GM12878 (cell line): Measurements from ENCODE around the gene PDIA3. TPM values are rescaled to one million over a fixed set of nuclear protein-coding genes. Genes with fewer than 3 reads are reported as not detected.
"Not testable (repeated sequence)": the region's sequence is repeated elsewhere in the genome, so short reads cannot be mapped to it uniquely, and the experiment has no call there.

ENCODE experiments used
- ATAC-seq: fragments of 200-7000 bp; cut with Tn5 transposase; 3 replicates; pipeline ENCODE4 v1.9.1; 2020; ENCODE audit warnings: mild to moderate bottlenecking, moderate library complexity
- BruUV-seq: library from RNA; stranded (reverse); fragments of 400-500 nt; replicated peaks from 2 replicates; lab custom pipeline; 2021; lab: Mats Ljungman, UMichigan
- CTCF ChIA-PET: fragments of 300-600 bp; sonication (Branson Sonifier 250); formaldehyde crosslinking; extraction: SDS; loops from one replicate; lab custom pipeline; 2021; ENCODE audit warnings: inconsistent platforms; lab: Yijun Ruan, JAX
- POLR2A ChIA-PET: fragments of 350-600 bp; formaldehyde crosslinking; extraction: SDS; loops from one replicate; lab custom pipeline; 2021; ENCODE audit warnings: inconsistent platforms; lab: Charles Lee
- RAD21 ChIA-PET: fragments of 300-600 bp; sonication (Branson Sonifier 250); formaldehyde crosslinking; loops from one replicate; lab custom pipeline; 2023; ENCODE audit warnings: antibody characterized with exemption; ENCODE audit not compliant: unreplicated experiment; lab: Charles Lee
- SMC1A ChIA-PET: fragments of 300-600 bp; sonication (Branson Sonifier 250); formaldehyde crosslinking; loops from one replicate; lab custom pipeline; 2023; ENCODE audit not compliant: unreplicated experiment, uncharacterized antibody; lab: Charles Lee
- DNase-seq: peaks from one replicate; pipeline ENCODE4 v3.0.0-alpha.2; 2011; ENCODE audit warnings: low read depth, low spot score
- FAIRE-seq: peaks from 3 replicates; lab custom pipeline; 2011; peaks lifted over from hg19 to GRCh38; lab: Jason Lieb, UNC
- H2AFZ ChIP-seq: 2 replicates; pipeline ENCODE4 v1.6.0; 2011; ENCODE audit warnings: low read depth, low read length, control low read depth; ENCODE audit not compliant: control insufficient read depth
- H3K27ac ChIP-seq: 2 replicates; pipeline ENCODE4 v1.5.1; 2011; ENCODE audit warnings: control low read depth; ENCODE audit not compliant: control insufficient read depth, insufficient read depth
- H3K27me3 ChIP-seq, 2 experiments: replicated peaks in 1 of 2; 2 replicates each; pipeline versions ENCODE4 v1.6.0 to v1.6.1; 2011; ENCODE audit warnings: low read length in 1 of 2; ENCODE audit not compliant: control insufficient read depth in 2 of 2, insufficient read depth in 2 of 2
- H3K36me3 ChIP-seq, 2 experiments: 2 replicates each; pipeline ENCODE4 v1.5.1; 2011; ENCODE audit warnings: low read length in 1 of 2; ENCODE audit not compliant: control insufficient read depth in 2 of 2, insufficient read depth in 2 of 2
- H3K4me1 ChIP-seq: 2 replicates; pipeline ENCODE4 v1.6.1; 2011; ENCODE audit warnings: mild to moderate bottlenecking, low read length, moderate library complexity, mixed read lengths; ENCODE audit not compliant: control insufficient read depth, insufficient read depth
- H3K4me2 ChIP-seq: 2 replicates; pipeline ENCODE4 v1.6.0; 2011; ENCODE audit warnings: control low read depth; ENCODE audit not compliant: control insufficient read depth, insufficient read depth
- H3K4me3 ChIP-seq: fragments of 200-600 bp; sonication (generic); 2 replicates; pipeline ENCODE4 v1.5.1; 2016
- H3K79me2 ChIP-seq: 2 replicates; pipeline ENCODE4 v1.6.0; 2011; ENCODE audit warnings: low read length; ENCODE audit not compliant: control insufficient read depth, insufficient read depth
- H3K9ac ChIP-seq: 2 replicates; pipeline ENCODE4 v1.8.0; 2011; ENCODE audit warnings: low read length, control low read depth, mixed read lengths; ENCODE audit not compliant: control insufficient read depth, insufficient read depth
- H3K9me3 ChIP-seq: replicated peaks from 3 replicates; pipeline ENCODE4 v1.5.1; 2011; ENCODE audit warnings: mild to moderate bottlenecking, low read length; ENCODE audit not compliant: control insufficient read depth, insufficient read depth
- H4K20me1 ChIP-seq: 2 replicates; pipeline ENCODE4 v1.6.0; 2011; ENCODE audit not compliant: control insufficient read depth, insufficient read depth
- ATF7 ChIP-seq: fragments of 450-650 bp; IDR thresholded peaks from 2 replicates; pipeline ENCODE4 v1.6.1; 2016; ENCODE audit warnings: low read depth, mild to moderate bottlenecking
- IKZF2 ChIP-seq, 2 experiments: fragments of 450-650 bp; IDR thresholded peaks; 2 replicates each; pipeline ENCODE4 v1.6.1; 2017; ENCODE audit warnings: mild to moderate bottlenecking in 2 of 2, moderate library complexity in 2 of 2
- IRF4 ChIP-seq: IDR thresholded peaks from 2 replicates; pipeline ENCODE4 v1.6.1; 2011; ENCODE audit warnings: low read depth, low read length
- MEF2B ChIP-seq: fragments of 450-650 bp; IDR thresholded peaks from 2 replicates; pipeline ENCODE4 v1.6.1; 2018; ENCODE audit warnings: mild to moderate bottlenecking, moderate library complexity; ENCODE audit not compliant: partially characterized antibody, poor library complexity, severe bottlenecking
- MLLT1 ChIP-seq: fragments of 450-650 bp; IDR thresholded peaks from 2 replicates; pipeline ENCODE4 v1.6.1; 2016; ENCODE audit warnings: mild to moderate bottlenecking
- MYB ChIP-seq: fragments of 150-350 bp; IDR thresholded peaks from 2 replicates; pipeline ENCODE4 v1.6.1; 2014; ENCODE audit warnings: mild to moderate bottlenecking, low read depth, low read length, borderline replicate concordance
- NBN ChIP-seq: fragments of 450-650 bp; IDR thresholded peaks from 2 replicates; pipeline ENCODE4 v1.6.1; 2016
- NFYB ChIP-seq: IDR thresholded peaks from 2 replicates; pipeline ENCODE4 v1.6.1; 2011; ENCODE audit warnings: low read depth, mild to moderate bottlenecking, low read length, improper control_type of control experiment, moderate library complexity; ENCODE audit not compliant: insufficient read depth
- POLR2AphosphoS5 ChIP-seq: IDR thresholded peaks from 2 replicates; pipeline ENCODE4 v1.6.1; 2011; ENCODE audit warnings: mild to moderate bottlenecking, low read length, inconsistent platforms
- RAD51 ChIP-seq: fragments of 450-650 bp; IDR thresholded peaks from 2 replicates; pipeline ENCODE4 v1.6.1; 2016; ENCODE audit warnings: moderate library complexity, mild to moderate bottlenecking, inconsistent platforms
- RELB ChIP-seq: fragments of 450-650 bp; IDR thresholded peaks from 2 replicates; pipeline ENCODE4 v1.6.1; 2017; ENCODE audit warnings: low read depth, mild to moderate bottlenecking, moderate library complexity
- SIN3A ChIP-seq: IDR thresholded peaks from 2 replicates; pipeline ENCODE4 v1.6.1; 2012; ENCODE audit warnings: low read depth, low read length, improper control_type of control experiment
- SPI1 ChIP-seq: IDR thresholded peaks from 2 replicates; pipeline ENCODE4 v1.6.1; 2011; ENCODE audit warnings: low read depth, mild to moderate bottlenecking, low read length, moderate library complexity, borderline replicate concordance; ENCODE audit not compliant: insufficient read depth
- USF2 ChIP-seq: IDR thresholded peaks from 2 replicates; pipeline ENCODE4 v1.6.1; 2011; ENCODE audit warnings: low read depth, low read length, improper control_type of control experiment, borderline replicate concordance
- YY1 ChIP-seq: IDR thresholded peaks from 2 replicates; pipeline ENCODE4 v1.6.1; 2011; ENCODE audit warnings: low read depth, mild to moderate bottlenecking, low read length
- WGBS: methylation state at CpG from one replicate; pipeline ENCODE4 v1.1.6; 2016; ENCODE audit warnings: low lambda C conversion rate; ENCODE audit not compliant: insufficient replicate concordance, insufficient coverage; ENCODE audit errors: missing lambda C conversion rate; 5-methylcytosine and 5-hydroxymethylcytosine counted together
- in situ Hi-C: fragments of 300-500 bp; cut with MboI; formaldehyde crosslinking; loops from 9 replicates; pipeline ENCODE4 v1.14.3; 2018; ENCODE audit warnings: mixed read lengths
- intact Hi-C: fragments of 100-400 bp; cut with micrococcal nuclease; formaldehyde crosslinking; loops from one replicate; pipeline ENCODE4 v1.14.2; 2022; ENCODE audit not compliant: unreplicated experiment
- polyA plus RNA-seq, 11 experiments: library from polyadenylated mRNA; depleted of rRNA in 4 of 11; unstranded in 6 of 11; stranded (reverse) in 5 of 11; fragments of >200 nt; fragmentation: Nextera tagmentation in 4 of 11; fragmentation: Illumina TruSeq in 1 of 11; extraction: Ambion mirVana in 4 of 11; extraction: Trizol in 1 of 11; gene quantifications; 1 replicate in 1 of 11; 2 replicates in 10 of 11; pipeline versions ENCODE4 v1.2.1 to v1.2.3, GENCODE V29; 2011 to 2016; ENCODE audit warnings: inconsistent platforms in 2 of 11, missing spikeins in 2 of 11, low read depth in 1 of 11
- total RNA-seq, 4 experiments: library from RNA; depleted of rRNA in 3 of 4; stranded (reverse); fragments of >200 nt in 3 of 4; fragmentation: Illumina TruSeq in 1 of 4; extraction: Trizol in 1 of 4; gene quantifications; 2 replicates each; pipeline versions ENCODE4 v1.2.1 to v1.2.3, GENCODE V29; 2013 to 2021

PDIA3 gene
- total and polyA plus RNA-seq, 10 of the 15 experiments (the other 5 are each of a cell fraction or from before 2014, with no cell fraction given): 18.2 to 716 (median 181) TPM

- TF ChIP-seq SPI1: no peak
- no peak for TF ChIP-seq MYB
- peak; percentile 51; the same call in 1 of the 2 replicates for TF ChIP-seq IRF4
Observed at GRCh38 chr15:43735416-43735815, 10.8 kb upstream of the PDIA3 start (continued).

GRCh38 chr15:43746903-43747309, 668 bp downstream of the PDIA3 start:
- RAD21 ChIA-PET: interaction anchor here (1.0 to 1.1 kb wide), 2 partner anchors 23 to 41 kb away, joined by 3 to 4 read pairs; no protein-coding TSS in a partner anchor
- in situ Hi-C loops, CTCF ChIA-PET, DNase-seq, H3K9me3 ChIP-seq, H3K27me3 ChIP-seq, H3K36me3 ChIP-seq, H4K20me1 ChIP-seq, H2AFZ ChIP-seq, BruUV-seq: not testable (repeated sequence)
- H3K9ac ChIP-seq: peak overlapping the region; percentile 82
- SMC1A ChIA-PET: interaction anchor here (2.2 kb wide), 1 partner anchor 42 kb away, joined by 6 read pairs; no protein-coding TSS in a partner anchor
- peaks cover 58% of the 10 kb centered on the region for H3K79me2 ChIP-seq
- POLR2A ChIA-PET: interaction anchor here (0.6 to 1.3 kb wide), 2 partner anchors 25 to 63 kb away, joined by 3 to 4 read pairs; no protein-coding TSS in a partner anchor
- peak overlapping the region; percentile 78 for H3K27ac ChIP-seq
- H3K4me2 ChIP-seq: peak overlapping the region; percentile 54
- H3K4me3 ChIP-seq: peak overlapping the region; percentile 84
- ATAC-seq (peak; percentile 67), FAIRE-seq (peak; percentile 71)
- intact Hi-C loops: loop anchor here (5.0 kb wide), 1 partner anchor 975 kb away; no protein-coding TSS in a partner anchor
- H3K4me1 ChIP-seq: peaks cover 13% of the 10 kb centered on the region
- peak; percentile 21; the same call in 1 of the 2 replicates for TF ChIP-seq ATF7
- TF ChIP-seq SIN3A: 0 out of 2 replicates have a peak, but pooled peaks have one; percentile 8
- TF ChIP-seq POLR2AphosphoS5: 0 out of 2 replicates have a peak, but pooled peaks have one; percentile 9
- TF ChIP-seq NBN: 0 out of 2 replicates have a peak, but pooled peaks have one; percentile 42
- peak; percentile 97 for TF ChIP-seq MLLT1
- peak; percentile 49; the same call in 1 of the 2 replicates for TF ChIP-seq SPI1
- peak; percentile 49; the same call in 1 of the 2 replicates for TF ChIP-seq NFYB
- TF ChIP-seq RAD51: peak; percentile 86
- peak in 1 of 2 experiments; percentile 18; a peak in 1 of 4 replicates for TF ChIP-seq IKZF2 (IDR thresholded peaks at IDR 0.05)
- 0 out of 2 replicates have a peak, but pooled peaks have one; percentile 33 for TF ChIP-seq RELB
- peak; percentile 70 for TF ChIP-seq MEF2B
- 0 out of 2 replicates have a peak, but pooled peaks have one; percentile 26 for TF ChIP-seq YY1
- peak; percentile 9; the same call in 1 of the 2 replicates for TF ChIP-seq USF2
- WGBS: 0% methylated on average over 12 of the region's 12 CpGs
